Nephron (organoid): ENCODE measurements around the gene CALN1.

ENCODE experiments used
- H3K27ac Mint-ChIP-seq, 3 experiments: 2 replicates each; pipeline ENCODE4 v1.8.0; 2020; ENCODE audit warnings: mixed read lengths in 3 of 3, mild to moderate bottlenecking in 2 of 3, moderate library complexity in 1 of 3
- H3K27me3 Mint-ChIP-seq: 2 replicates; pipeline ENCODE4 v1.8.0; 2021; ENCODE audit warnings: low read depth, mild to moderate bottlenecking, moderate library complexity, mixed read lengths
- H3K36me3 Mint-ChIP-seq: 2 replicates; pipeline ENCODE4 v1.8.0; 2020; ENCODE audit warnings: low read depth, mixed read lengths
- H3K4me1 Mint-ChIP-seq: 2 replicates; pipeline ENCODE4 v1.8.0; 2020; ENCODE audit warnings: mixed read lengths
- H3K4me3 Mint-ChIP-seq, 3 experiments: 2 replicates each; pipeline ENCODE4 v1.8.0; 2020; ENCODE audit warnings: mild to moderate bottlenecking in 3 of 3, mixed read lengths in 3 of 3, moderate library complexity in 2 of 3
- H3K9me3 Mint-ChIP-seq: 2 replicates; pipeline ENCODE4 v1.8.0; 2020; ENCODE audit warnings: mixed read lengths
- TF ChIP-seq, protein P1 (sequence below), 3 experiments: fragments of 200-600 bp; sonication (generic); IDR thresholded peaks; one replicate each; pipeline ENCODE4 v1.5.0; 2021; ENCODE audit warnings: antibody characterized with exemption in 3 of 3; ENCODE audit not compliant: unreplicated experiment in 3 of 3

CALN1 gene

DNA sequence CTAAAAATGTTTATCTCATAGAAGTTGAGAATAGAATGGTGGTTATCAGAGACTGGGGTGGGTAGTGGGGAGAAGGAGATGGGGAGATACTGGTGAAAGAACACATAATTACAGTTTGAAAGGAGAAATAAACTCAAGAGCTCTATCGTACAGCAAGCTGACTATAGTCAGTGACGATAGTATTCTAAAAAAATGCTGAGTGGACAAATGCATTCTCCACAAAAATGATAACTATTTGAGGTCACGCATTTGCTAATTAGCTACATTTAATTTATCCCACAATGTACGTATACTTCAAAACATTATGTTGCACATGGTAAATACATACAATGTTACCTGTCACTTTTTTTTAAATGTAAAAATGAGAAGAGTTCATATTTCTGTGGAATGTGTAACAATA lies 507.7 kb downstream of the CALN1 start:
- Mint-ChIP-seq H3K27ac (no peak overlapping the region), H3K36me3 (no peaks in the 10 kb centered on the region), H3K27me3 (no peaks in the 10 kb centered on the region), H3K4me1 (no peaks in the 10 kb centered on the region), H3K4me3 (no peak overlapping the region), H3K9me3 (peaks cover 8% of the 10 kb centered on the region)
- TF ChIP-seq, protein P1, sequence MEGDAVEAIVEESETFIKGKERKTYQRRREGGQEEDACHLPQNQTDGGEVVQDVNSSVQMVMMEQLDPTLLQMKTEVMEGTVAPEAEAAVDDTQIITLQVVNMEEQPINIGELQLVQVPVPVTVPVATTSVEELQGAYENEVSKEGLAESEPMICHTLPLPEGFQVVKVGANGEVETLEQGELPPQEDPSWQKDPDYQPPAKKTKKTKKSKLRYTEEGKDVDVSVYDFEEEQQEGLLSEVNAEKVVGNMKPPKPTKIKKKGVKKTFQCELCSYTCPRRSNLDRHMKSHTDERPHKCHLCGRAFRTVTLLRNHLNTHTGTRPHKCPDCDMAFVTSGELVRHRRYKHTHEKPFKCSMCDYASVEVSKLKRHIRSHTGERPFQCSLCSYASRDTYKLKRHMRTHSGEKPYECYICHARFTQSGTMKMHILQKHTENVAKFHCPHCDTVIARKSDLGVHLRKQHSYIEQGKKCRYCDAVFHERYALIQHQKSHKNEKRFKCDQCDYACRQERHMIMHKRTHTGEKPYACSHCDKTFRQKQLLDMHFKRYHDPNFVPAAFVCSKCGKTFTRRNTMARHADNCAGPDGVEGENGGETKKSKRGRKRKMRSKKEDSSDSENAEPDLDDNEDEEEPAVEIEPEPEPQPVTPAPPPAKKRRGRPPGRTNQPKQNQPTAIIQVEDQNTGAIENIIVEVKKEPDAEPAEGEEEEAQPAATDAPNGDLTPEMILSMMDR (IDR thresholded peaks at IDR 0.05; ENCODE audit: unreplicated experiment in 3 of 3): no peak

DNA sequence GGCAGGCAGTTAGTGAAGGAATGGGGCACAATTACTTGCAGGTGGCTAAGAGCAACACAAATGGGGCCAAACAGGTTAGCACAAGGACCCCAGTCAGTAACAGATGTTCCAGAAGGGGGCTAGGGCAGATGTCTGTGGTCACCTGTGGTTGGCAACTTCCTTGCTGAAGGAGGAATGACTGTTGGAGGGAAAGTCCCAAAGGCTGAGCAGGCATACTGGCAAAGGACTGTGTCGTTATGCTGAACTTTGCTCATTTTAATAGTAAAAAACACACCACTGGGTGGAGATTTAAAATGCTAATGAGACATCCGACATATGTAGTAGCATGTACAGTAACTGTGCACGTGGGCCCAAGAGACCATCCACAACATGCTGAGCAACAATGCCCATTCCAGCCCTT lies 511.6 kb downstream of the CALN1 start:
- TF ChIP-seq, protein P1 (IDR thresholded peaks at IDR 0.05; ENCODE audit: unreplicated experiment in 3 of 3): no peak
- no peaks in the 10 kb centered on the region for H3K27me3 Mint-ChIP-seq
- peaks cover 8% of the 10 kb centered on the region for H3K9me3 Mint-ChIP-seq
- H3K27ac Mint-ChIP-seq: no peak overlapping the region
- H3K4me3 Mint-ChIP-seq: no peak overlapping the region
- no peaks in the 10 kb centered on the region for H3K4me1 Mint-ChIP-seq
- no peaks in the 10 kb centered on the region for H3K36me3 Mint-ChIP-seq

DNA sequence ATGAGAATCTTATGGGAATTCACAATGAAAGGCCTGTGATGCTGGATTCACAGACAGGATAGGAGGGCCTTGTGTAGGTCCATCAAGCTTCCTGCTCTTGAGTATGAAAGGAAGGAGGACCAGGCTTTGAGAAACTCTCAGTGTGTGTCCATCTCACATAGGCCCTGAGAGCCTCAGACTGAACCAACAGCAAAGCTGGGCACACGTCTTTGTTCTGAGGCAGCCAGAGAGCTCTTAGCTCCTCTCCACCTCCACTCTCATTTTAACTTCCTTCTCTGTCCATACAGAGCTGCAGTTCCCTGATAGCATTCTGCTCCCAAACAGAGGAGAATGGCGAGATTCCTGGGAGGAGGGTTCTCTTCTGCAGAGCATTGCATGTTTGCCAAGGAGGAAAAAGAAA lies 515.6 kb downstream of the CALN1 start:
- Mint-ChIP-seq H3K4me3 (no peak overlapping the region), H3K27me3 (no peaks in the 10 kb centered on the region), H3K9me3 (no peaks in the 10 kb centered on the region), H3K4me1 (no peaks in the 10 kb centered on the region), H3K36me3 (no peaks in the 10 kb centered on the region), H3K27ac (no peak overlapping the region)
- TF ChIP-seq, protein P1 (IDR thresholded peaks at IDR 0.05; ENCODE audit: unreplicated experiment in 3 of 3): no peak

DNA sequence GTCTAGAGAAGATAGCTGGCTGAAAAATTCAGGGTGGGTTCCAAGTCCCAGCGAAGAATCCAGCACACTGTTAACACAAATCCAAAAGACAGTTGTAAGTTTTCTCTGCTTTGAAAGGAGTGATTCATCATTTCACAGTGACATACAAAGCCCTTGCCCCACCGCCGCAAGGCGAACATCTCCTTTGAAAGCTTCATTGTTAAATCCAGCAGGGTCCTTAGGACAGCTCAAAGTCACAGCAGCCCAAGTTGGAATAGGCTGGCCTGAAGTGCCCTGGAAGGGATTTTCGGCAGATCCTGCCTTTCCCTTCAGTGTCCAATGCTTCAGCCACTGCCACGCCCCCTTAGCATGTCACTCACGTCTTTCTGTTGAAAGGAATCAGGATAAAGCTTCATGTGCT lies 526.1 kb downstream of the CALN1 start:
- Mint-ChIP-seq H3K27me3 (peaks cover 4% of the 10 kb centered on the region), H3K9me3 (peaks cover 18% of the 10 kb centered on the region), H3K4me1 (no peaks in the 10 kb centered on the region), H3K4me3 (no peak overlapping the region), H3K27ac (no peak overlapping the region), H3K36me3 (no peaks in the 10 kb centered on the region)
- TF ChIP-seq, protein P1 (IDR thresholded peaks at IDR 0.05; ENCODE audit: unreplicated experiment in 3 of 3): no peak

DNA sequence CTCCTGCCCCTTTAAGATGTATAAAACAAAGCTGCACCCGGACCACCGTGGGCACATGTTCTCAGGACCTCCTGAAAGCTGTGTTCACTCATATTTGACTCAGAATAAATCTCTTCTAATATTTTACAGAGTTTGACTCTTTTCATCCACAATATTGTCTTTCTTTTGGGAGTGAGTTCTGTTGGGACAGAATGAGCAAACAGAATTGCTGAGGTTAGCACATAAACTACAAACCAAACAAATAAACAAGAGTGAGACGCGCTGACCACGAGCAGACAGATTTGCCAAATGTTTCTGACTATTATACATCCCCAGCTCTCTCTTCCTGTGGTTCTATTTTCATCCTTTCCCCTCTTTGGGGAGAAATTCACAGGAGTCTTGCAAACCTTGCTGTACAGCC lies 526.7 kb downstream of the CALN1 start:
- H3K9me3 Mint-ChIP-seq: peaks cover 19% of the 10 kb centered on the region
- peaks cover 4% of the 10 kb centered on the region for H3K27me3 Mint-ChIP-seq
- H3K36me3 Mint-ChIP-seq: no peaks in the 10 kb centered on the region
- no peaks in the 10 kb centered on the region for H3K4me1 Mint-ChIP-seq
- TF ChIP-seq, protein P1 (IDR thresholded peaks at IDR 0.05; ENCODE audit: unreplicated experiment in 3 of 3): no peak
- H3K27ac Mint-ChIP-seq: no peak overlapping the region
- no peak overlapping the region for H3K4me3 Mint-ChIP-seq

DNA sequence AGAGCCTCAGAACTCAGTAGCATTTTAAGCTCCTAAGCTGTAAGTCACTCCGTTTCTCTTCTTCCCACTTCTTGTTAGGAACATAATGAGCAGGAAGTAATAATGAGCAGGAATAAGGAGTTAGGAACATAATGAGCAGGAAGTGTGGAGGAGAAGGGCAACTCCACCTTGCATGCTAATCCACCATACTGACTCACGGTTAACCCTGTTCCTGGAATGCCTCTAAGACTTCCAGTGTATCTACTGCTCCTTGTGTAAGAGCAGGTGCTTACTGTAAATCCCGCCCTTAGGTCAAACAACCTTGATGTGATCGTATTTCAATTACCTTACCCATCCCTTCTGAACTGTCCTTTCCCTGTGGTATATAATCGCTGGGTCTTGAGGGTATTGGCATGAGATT lies 528.7 kb downstream of the CALN1 start:
- Mint-ChIP-seq H3K27me3 (peaks cover 11% of the 10 kb centered on the region), H3K4me3 (no peak overlapping the region), H3K36me3 (no peaks in the 10 kb centered on the region), H3K4me1 (no peaks in the 10 kb centered on the region), H3K9me3 (peaks cover 22% of the 10 kb centered on the region), H3K27ac (no peak overlapping the region)
- TF ChIP-seq, protein P1 (IDR thresholded peaks at IDR 0.05; ENCODE audit: unreplicated experiment in 3 of 3): no peak
